Measurements from ENCODE around the gene CLIC4. TPM values are rescaled to one million over a fixed set of nuclear protein-coding genes. Genes with fewer than 3 reads are reported as not detected.
"Not testable (repeated sequence)": the region's sequence is repeated elsewhere in the genome, so short reads cannot be mapped to it uniquely, and the experiment has no call there.

Gene CLIC4
- total RNA-seq, 1 experiment from 2014 or later = 243 TPM

DNA sequence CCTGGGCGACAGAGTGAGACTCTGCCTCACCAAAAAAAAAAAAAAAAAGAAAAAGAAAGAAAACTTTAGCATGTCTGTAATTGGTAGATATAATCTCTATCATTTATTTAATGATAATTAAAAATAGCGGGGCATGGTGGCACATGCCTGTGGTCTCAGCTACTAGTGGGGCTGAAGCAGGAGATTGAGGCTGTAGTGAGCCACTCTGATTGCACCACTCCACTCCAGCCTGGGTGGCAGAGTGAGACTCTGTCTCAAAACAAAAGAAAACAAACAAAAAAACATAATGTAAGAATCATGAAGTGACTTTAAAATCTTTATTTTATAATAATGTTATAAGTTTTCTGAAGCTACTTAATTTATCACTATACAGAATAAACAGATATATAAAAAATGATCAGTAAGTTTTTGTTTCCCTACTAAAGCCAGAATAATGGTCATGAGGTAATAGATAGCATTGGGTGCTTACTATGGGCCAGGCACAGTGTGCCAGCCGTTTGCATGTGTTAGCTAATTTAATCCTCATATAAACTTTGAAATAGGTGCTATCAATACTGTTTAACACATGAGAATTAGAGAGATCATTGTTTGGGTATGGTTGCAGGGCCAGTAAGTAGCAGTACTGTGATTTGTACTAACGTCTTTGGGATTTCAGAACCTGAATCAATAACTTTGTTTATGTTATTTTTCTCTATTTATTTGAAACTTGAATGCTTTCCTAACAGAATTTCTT lies 23.8 kb downstream of the CLIC4 start:
- no peak for DNase-seq
- no peaks in the 10 kb centered on the region for H3K36me3 ChIP-seq (replicated peaks; ENCODE audit: control insufficient read depth, insufficient read depth, low read length)
- no peak overlapping the region for H3K4me3 ChIP-seq (ENCODE audit: insufficient read depth, low read depth, low read length)
- no peaks in the 10 kb centered on the region for H3K27me3 ChIP-seq (ENCODE audit: control insufficient read depth, insufficient read depth, low read length)

DNA sequence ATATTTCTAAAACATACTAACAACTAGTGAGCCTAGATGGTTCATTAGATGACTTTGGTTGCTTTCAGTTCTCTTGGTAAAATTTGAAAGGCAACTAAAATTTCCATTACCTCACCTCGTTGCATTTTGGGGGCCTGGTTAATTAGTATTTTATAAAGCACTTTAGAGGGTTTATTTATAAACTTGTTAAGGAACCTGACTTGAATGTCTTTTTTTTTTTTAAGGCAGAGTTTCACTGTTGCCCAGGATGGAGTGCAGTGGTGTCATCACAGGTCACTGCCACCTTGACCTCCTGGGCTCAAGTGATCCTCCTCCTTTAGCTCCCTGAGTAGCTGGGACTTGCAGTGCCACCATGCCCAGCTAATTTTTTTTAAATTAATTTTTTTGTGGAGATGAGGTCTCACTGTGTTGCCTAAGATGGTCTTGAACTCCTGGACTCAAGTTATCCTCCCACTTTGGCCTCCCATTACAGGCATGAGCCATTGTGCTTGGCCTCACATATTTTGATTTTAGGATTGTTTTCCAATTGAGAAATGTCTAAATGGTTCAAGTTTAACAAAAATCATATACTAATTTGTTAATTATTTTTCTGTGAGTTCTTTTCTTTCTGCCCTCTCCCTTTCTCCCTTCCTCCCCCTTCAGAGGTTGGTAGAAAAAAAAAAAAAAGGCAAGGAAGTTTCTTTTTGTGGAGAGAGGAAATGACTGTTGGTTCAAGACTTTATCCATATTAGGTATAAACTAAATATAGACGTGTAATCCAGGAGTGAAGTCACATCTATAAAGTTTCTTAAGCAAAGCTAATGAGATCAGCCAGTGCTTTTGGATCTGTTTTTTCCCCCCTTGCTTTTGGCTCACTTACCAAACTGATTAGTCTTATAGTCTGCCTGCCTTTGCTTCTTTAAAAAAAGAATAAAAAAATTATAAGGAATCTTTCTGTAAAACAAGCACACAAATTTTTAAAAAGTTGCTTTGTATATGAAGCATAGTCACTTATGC lies 24.7 kb downstream of the CLIC4 start:
- DNase-seq = no peak
- no peak overlapping the region for H3K4me3 ChIP-seq (ENCODE audit: insufficient read depth, low read depth, low read length)
- no peaks in the 10 kb centered on the region for H3K36me3 ChIP-seq (replicated peaks; ENCODE audit: control insufficient read depth, insufficient read depth, low read length)
- no peaks in the 10 kb centered on the region for H3K27me3 ChIP-seq (ENCODE audit: control insufficient read depth, insufficient read depth, low read length)

- Histone ChIP-seq H3K27me3 (ENCODE audit: control insufficient read depth, insufficient read depth, low read length) (no peaks in the 10 kb centered on the region), H3K4me3 (ENCODE audit: insufficient read depth, low read depth, low read length) (no peak overlapping the region), H3K36me3 (replicated peaks; ENCODE audit: control insufficient read depth, insufficient read depth, low read length) (no peaks in the 10 kb centered on the region)
- no peak for DNase-seq
Observed at GRCh38 chr1:24770881-24771280, 25.6 kb downstream of the CLIC4 start.

DNA sequence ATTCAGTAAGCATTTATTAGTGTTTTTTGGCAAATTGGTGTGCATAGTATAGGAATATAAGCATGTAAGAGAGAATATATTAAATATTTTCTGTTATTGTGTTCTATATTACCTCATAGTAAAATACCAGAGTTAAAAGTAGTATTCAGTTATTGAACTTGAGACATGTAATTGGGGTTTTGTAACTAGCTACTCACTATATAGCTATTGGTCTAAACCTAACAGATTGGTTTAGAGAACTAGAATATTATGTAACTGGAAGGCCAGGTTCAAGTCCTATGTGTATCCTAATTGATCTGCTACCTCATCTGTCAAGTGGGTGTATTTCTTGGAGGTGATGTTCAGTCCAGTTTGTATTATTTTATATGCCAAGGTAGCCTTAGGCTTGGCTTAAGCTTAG lies 26.3 kb downstream of the CLIC4 start:
- no peak for DNase-seq
- Histone ChIP-seq H3K4me3 (ENCODE audit: insufficient read depth, low read depth, low read length) (no peak overlapping the region), H3K36me3 (replicated peaks; ENCODE audit: control insufficient read depth, insufficient read depth, low read length) (no peaks in the 10 kb centered on the region), H3K27me3 (ENCODE audit: control insufficient read depth, insufficient read depth, low read length) (no peaks in the 10 kb centered on the region)

DNA sequence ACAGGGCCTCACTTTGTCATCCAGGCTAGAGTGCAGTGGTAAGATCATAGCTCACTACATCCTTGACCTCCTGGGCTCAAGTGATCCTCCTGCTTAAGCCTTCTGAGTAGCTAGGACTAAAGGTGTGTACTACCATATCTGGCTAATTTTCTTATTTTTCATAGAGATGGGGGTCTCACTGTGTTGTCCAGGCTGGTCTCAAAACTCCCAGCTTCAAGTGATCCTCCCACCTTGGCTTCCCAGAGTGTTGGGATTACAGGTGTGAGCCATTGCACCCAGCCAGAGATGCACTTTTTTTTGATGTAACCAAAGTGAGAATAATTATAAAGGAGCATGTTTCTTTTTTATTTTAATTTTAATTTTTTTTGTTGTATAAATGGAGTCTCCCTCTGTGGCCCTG lies 28.4 kb downstream of the CLIC4 start:
- H3K27me3 ChIP-seq (ENCODE audit: control insufficient read depth, insufficient read depth, low read length) = no peaks in the 10 kb centered on the region
- DNase-seq = no peak

DNA sequence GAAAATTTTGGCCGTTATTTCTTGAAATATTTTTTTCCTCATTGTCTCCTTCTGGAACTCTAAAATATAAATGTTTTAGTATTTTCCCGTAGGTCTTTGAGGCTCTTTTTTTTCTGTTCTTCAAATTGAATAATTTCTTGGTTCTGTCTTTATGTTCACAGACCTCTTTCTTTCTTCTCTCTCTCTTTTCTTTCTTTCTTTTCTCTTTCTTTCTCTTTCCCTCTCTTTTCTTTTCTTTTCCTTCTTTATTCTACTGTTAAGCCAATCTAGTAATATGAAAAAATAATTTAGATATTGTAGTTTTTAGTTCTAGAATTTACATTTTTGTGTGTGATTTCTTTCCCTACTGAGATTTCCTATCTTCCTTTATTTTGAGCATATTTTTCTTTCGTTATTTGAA lies 30.1 kb downstream of the CLIC4 start:
- Histone ChIP-seq H3K27me3 (ENCODE audit: control insufficient read depth, insufficient read depth, low read length) (no peaks in the 10 kb centered on the region), H3K36me3 (replicated peaks; ENCODE audit: control insufficient read depth, insufficient read depth, low read length) (no peaks in the 10 kb centered on the region), H3K4me3 (ENCODE audit: insufficient read depth, low read depth, low read length) (no peak overlapping the region)
- no peak for DNase-seq

More for the DNA sequence above, 28.4 kb downstream of the CLIC4 start:
- H3K4me3 ChIP-seq (ENCODE audit: insufficient read depth, low read depth, low read length) = no peak overlapping the region
- H3K36me3 ChIP-seq (replicated peaks; ENCODE audit: control insufficient read depth, insufficient read depth, low read length) = no peaks in the 10 kb centered on the region

DNA sequence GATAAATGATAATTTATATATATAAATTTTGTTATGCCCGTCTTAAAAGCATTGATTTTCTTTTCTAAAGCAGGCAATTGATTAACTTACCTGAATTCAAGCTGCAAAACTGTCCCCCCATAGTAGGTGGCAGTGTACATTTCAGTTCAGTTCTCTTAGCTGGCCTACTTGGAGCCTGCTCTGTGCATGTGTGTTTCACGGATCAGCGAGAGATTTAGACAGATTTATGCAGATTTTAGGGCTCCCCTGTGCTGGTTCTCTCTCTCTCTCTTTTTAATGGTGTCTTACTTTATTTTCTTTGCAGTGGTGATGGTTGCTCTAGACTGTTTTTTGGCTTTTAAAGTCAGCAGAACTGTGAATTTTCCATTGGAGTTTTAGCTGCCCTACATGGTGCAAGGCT lies 30.7 kb downstream of the CLIC4 start:
- H3K4me3 ChIP-seq (ENCODE audit: insufficient read depth, low read depth, low read length) = no peak overlapping the region
- H3K36me3 ChIP-seq (replicated peaks; ENCODE audit: control insufficient read depth, insufficient read depth, low read length) = no peaks in the 10 kb centered on the region
- H3K27me3 ChIP-seq (ENCODE audit: control insufficient read depth, insufficient read depth, low read length) = no peaks in the 10 kb centered on the region
- DNase-seq = no peak

GRCh38 chr1:24776821-24777220 lies 31.6 kb downstream of the CLIC4 start:
- Histone ChIP-seq H3K36me3 (replicated peaks; ENCODE audit: control insufficient read depth, insufficient read depth, low read length) (no peaks in the 10 kb centered on the region; the same call in 1 of the 2 replicates), H3K27me3 (ENCODE audit: control insufficient read depth, insufficient read depth, low read length) (no peaks in the 10 kb centered on the region), H3K4me3 (ENCODE audit: insufficient read depth, low read depth, low read length) (no peak overlapping the region)
- DNase-seq = no peak

GRCh38 chr1:24778141-24778540 lies 32.9 kb downstream of the CLIC4 start:
- DNase-seq = no peak
- H3K36me3 ChIP-seq (replicated peaks; ENCODE audit: control insufficient read depth, insufficient read depth, low read length) = no peaks in the 10 kb centered on the region; the same call in 1 of the 2 replicates
- H3K27me3 ChIP-seq (ENCODE audit: control insufficient read depth, insufficient read depth, low read length) = no peaks in the 10 kb centered on the region
- no peak overlapping the region for H3K4me3 ChIP-seq (ENCODE audit: insufficient read depth, low read depth, low read length)

DNA sequence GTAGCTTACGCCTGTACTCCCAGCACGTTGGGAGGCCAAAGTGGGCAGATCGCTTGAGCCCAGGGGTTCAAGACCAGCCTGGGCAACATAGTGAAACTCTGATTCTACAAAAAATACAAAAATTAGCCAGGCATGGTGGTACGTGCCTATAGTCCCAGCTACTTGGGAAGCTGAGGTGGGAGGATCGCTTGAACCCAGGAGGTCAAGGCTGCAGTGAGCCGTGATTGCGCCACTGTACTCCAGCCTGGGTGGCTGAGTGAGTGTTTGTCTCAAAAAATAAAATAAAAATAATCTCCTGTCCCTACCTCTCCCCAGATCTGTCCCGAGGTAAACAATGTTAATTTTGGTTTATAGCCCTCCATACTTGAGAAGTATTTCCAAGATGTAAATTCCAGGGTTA lies 34.0 kb downstream of the CLIC4 start:
- H3K36me3 ChIP-seq (replicated peaks; ENCODE audit: control insufficient read depth, insufficient read depth, low read length); H3K27me3 ChIP-seq (ENCODE audit: control insufficient read depth, insufficient read depth, low read length); H3K4me3 ChIP-seq (ENCODE audit: insufficient read depth, low read depth, low read length); DNase-seq: not testable (repeated sequence)

GRCh38 chr1:24779689-24780464 lies 34.6 kb downstream of the CLIC4 start:
- no peak for DNase-seq
- no peaks in the 10 kb centered on the region for H3K27me3 ChIP-seq (ENCODE audit: control insufficient read depth, insufficient read depth, low read length)
- no peak overlapping the region for H3K4me3 ChIP-seq (ENCODE audit: insufficient read depth, low read depth, low read length)
- no peaks in the 10 kb centered on the region; the same call in 1 of the 2 replicates for H3K36me3 ChIP-seq (replicated peaks; ENCODE audit: control insufficient read depth, insufficient read depth, low read length)

DNA sequence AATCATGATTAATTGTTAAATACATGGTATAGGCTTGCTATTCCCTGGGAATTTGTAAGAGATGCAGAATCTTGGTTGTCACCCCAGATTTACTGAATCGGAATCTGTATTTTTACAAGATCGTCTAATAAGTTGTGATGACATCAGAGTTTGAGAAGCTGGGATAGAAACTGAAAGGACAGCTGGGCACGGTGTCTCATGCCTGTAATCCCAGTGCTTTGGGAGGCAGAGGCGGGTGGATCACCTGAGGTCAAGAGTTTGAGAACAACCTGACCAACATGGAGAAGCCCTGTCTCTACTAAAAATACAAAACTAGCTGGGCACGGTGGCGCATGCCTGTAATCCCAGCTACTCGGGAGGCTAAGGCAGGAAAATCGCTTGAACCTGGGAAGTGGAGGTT lies 35.4 kb downstream of the CLIC4 start:
- not testable (repeated sequence) for H3K27me3 ChIP-seq (ENCODE audit: control insufficient read depth, insufficient read depth, low read length); H3K4me3 ChIP-seq (ENCODE audit: insufficient read depth, low read depth, low read length); H3K36me3 ChIP-seq (replicated peaks; ENCODE audit: control insufficient read depth, insufficient read depth, low read length); DNase-seq

DNA sequence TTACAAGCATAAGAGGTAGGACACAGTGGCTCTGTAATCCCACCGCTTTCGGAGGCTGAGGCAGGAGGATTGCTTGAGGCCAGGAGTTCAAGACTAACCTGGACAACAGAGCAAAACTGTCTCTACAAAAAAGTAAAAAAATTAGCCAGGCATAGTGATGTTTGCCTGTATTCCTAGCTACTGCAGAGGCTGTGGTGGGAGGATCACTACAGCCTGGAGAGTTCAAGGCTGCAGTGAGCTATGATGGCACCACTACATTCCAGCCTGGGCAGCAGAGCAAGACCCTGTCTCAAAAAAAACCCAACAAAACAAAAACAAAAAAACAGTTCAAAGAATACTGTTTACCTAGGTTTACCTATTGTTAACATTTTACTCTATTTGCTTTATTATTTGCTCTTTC lies 37.4 kb downstream of the CLIC4 start:
- Histone ChIP-seq H3K36me3 (replicated peaks; ENCODE audit: control insufficient read depth, insufficient read depth, low read length) (no peaks in the 10 kb centered on the region; the same call in 1 of the 2 replicates), H3K27me3 (ENCODE audit: control insufficient read depth, insufficient read depth, low read length) (no peaks in the 10 kb centered on the region)

DNA sequence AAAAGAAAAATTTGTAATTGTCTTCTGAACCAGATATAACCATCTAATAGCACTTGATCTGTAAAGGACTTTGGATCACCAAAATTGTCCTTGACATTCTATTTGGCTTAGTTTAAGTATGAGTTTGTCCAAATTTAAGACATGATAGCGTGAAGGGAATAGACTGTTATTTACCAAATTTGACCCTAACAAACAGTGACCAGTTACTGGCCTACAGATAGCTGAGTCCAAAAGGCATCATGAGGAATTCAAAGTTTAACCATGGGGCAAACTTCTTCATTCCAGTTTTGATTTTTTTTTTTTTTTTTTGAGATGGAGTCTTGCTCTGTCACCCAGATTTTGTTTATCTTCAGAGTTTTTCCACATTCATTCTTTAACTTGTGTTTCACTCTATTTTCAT lies 38.5 kb downstream of the CLIC4 start:
- H3K4me3 ChIP-seq (ENCODE audit: insufficient read depth, low read depth, low read length) = no peak overlapping the region
- H3K27me3 ChIP-seq (ENCODE audit: control insufficient read depth, insufficient read depth, low read length) = no peaks in the 10 kb centered on the region
- H3K36me3 ChIP-seq (replicated peaks; ENCODE audit: control insufficient read depth, insufficient read depth, low read length) = no peaks in the 10 kb centered on the region; the same call in 1 of the 2 replicates
- DNase-seq = no peak

More for the DNA sequence above, 37.4 kb downstream of the CLIC4 start:
- H3K4me3 ChIP-seq (ENCODE audit: insufficient read depth, low read depth, low read length) = no peak overlapping the region
- DNase-seq = no peak

Measured in H7 (cell line).